H1 (cell line): ENCODE measurements around the gene ZNG1F. TPM values are rescaled to one million over a fixed set of nuclear protein-coding genes. Genes with fewer than 3 reads are reported as not detected.
"Not testable (repeated sequence)": the region's sequence is repeated elsewhere in the genome, so short reads cannot be mapped to it uniquely, and the experiment has no call there.

Experiments used
- CTCF ChIA-PET: fragments of 300-600 bp; sonication (Branson Sonifier 250); formaldehyde crosslinking; loops from one replicate; lab custom pipeline; 2021; ENCODE audit not compliant: partially characterized antibody; lab: Charles Lee
- POLR2A ChIA-PET: fragments of 300-600 bp; sonication (Branson Sonifier 250); formaldehyde crosslinking; loops from one replicate; lab custom pipeline; 2021; ENCODE audit warnings: inconsistent platforms; ENCODE audit not compliant: partially characterized antibody; lab: Charles Lee
- DNase-seq, 2 experiments: peaks; one replicate each; pipeline versions ENCODE4 v3.0.0 to v3.0.0-alpha.2; 2010 to 2022; ENCODE audit warnings: low spot score in 2 of 2, low read depth in 1 of 2, mixed read lengths in 1 of 2
- FAIRE-seq: peaks from 2 replicates; lab custom pipeline; 2011; peaks lifted over from hg19 to GRCh38; lab: Jason Lieb, UNC
- H2AFZ ChIP-seq: 2 replicates; pipeline ENCODE4 v1.8.1; 2012; ENCODE audit warnings: low read length, inconsistent platforms
- H2AK5ac ChIP-seq: 2 replicates; pipeline ENCODE4 v1.6.1; 2013; ENCODE audit warnings: low read depth, low read length
- H2BK120ac ChIP-seq: replicated peaks from 2 replicates; pipeline ENCODE3; 2013; ENCODE audit warnings: low read depth, low read length, inconsistent platforms
- H2BK12ac ChIP-seq: 2 replicates; pipeline ENCODE4 v1.6.1; 2013; ENCODE audit warnings: low read depth, low read length
- H2BK15ac ChIP-seq: 2 replicates; pipeline ENCODE4 v1.6.1; 2013; ENCODE audit warnings: low read length
- H2BK20ac ChIP-seq: 2 replicates; pipeline ENCODE4 v1.6.1; 2013; ENCODE audit warnings: low read length
- H2BK5ac ChIP-seq: 2 replicates; pipeline ENCODE4 v1.6.1; 2013; ENCODE audit warnings: low read depth, low read length
- H3K14ac ChIP-seq: 2 replicates; pipeline ENCODE4 v1.6.1; 2013; ENCODE audit warnings: inconsistent platforms; ENCODE audit not compliant: insufficient read length
- H3K18ac ChIP-seq: 2 replicates; pipeline ENCODE4 v1.6.1; 2013; ENCODE audit warnings: low read length; ENCODE audit errors: extremely low read depth
- H3K23ac ChIP-seq: 2 replicates; pipeline ENCODE4 v1.6.1; 2013; ENCODE audit warnings: inconsistent platforms; ENCODE audit not compliant: insufficient read length
- H3K23me2 ChIP-seq: 2 replicates; pipeline ENCODE4 v1.6.1; 2013; ENCODE audit warnings: low read depth, low read length
- H3K27ac ChIP-seq: 2 replicates; pipeline ENCODE4 v1.6.1; 2011; ENCODE audit warnings: low read depth, low read length, inconsistent platforms
- H3K27me3 ChIP-seq, 4 experiments: replicated peaks in 1 of 4; 1 replicate in 1 of 4; 2 replicates in 3 of 4; pipeline versions ENCODE4 v1.6.1 to v1.8.1; 2011 to 2013; ENCODE audit warnings: low read length in 3 of 4, mild to moderate bottlenecking in 3 of 4, inconsistent platforms in 2 of 4, mixed read lengths in 2 of 4, moderate library complexity in 1 of 4; ENCODE audit not compliant: control insufficient read depth in 3 of 4, insufficient read depth in 3 of 4; ENCODE audit errors: extremely low read depth in 1 of 4
- H3K36me3 ChIP-seq, 4 experiments: 2 replicates each; pipeline versions ENCODE4 v1.6.1 to v1.8.1; 2011 to 2013; ENCODE audit warnings: mild to moderate bottlenecking in 4 of 4, low read length in 3 of 4, moderate library complexity in 2 of 4, control low read depth in 1 of 4, inconsistent platforms in 1 of 4; ENCODE audit not compliant: insufficient read depth in 4 of 4, control insufficient read depth in 2 of 4
- H3K4ac ChIP-seq: replicated peaks from 2 replicates; pipeline ENCODE3; 2013; ENCODE audit warnings: low read length, low read depth, mixed read lengths, inconsistent platforms; ENCODE audit not compliant: insufficient read length
- H3K4me1 ChIP-seq, 4 experiments: replicated peaks in 1 of 4; 1 replicate in 1 of 4; 2 replicates in 3 of 4; pipeline versions ENCODE4 v1.6.1 to v1.8.1; 2011 to 2013; ENCODE audit warnings: low read length in 3 of 4, inconsistent platforms in 2 of 4, mixed read lengths in 1 of 4; ENCODE audit not compliant: insufficient read depth in 4 of 4, control insufficient read depth in 3 of 4
- H3K4me2 ChIP-seq, 2 experiments: 2 replicates each; pipeline versions ENCODE4 v1.6.1 to v1.8.1; 2011 to 2013; ENCODE audit warnings: low read depth in 2 of 2, low read length in 2 of 2, control low read depth in 1 of 2, inconsistent platforms in 1 of 2, mild to moderate bottlenecking in 1 of 2; ENCODE audit not compliant: insufficient read depth in 1 of 2
- H3K4me3 ChIP-seq, 4 experiments: fragments of 200-600, 300-600 bp in 1 of 4; sonication (generic), shearing (Covaris generic), sonication (Bioruptor Twin) in 1 of 4; 2 replicates each; pipeline versions ENCODE4 v1.5.1 to v1.8.1; 2011 to 2016; ENCODE audit warnings: low read length in 4 of 4, low read depth in 3 of 4, control low read depth in 2 of 4, inconsistent platforms in 2 of 4, mild to moderate bottlenecking in 2 of 4, mixed read lengths in 1 of 4, moderate library complexity in 1 of 4; ENCODE audit not compliant: insufficient read depth in 2 of 4; ENCODE audit errors: extremely low read depth in 1 of 4
- H3K56ac ChIP-seq: replicated peaks from 2 replicates; pipeline ENCODE3; 2013; ENCODE audit warnings: low read depth, mild to moderate bottlenecking, mixed read lengths, low read length, inconsistent platforms; ENCODE audit not compliant: insufficient read length
- H3K79me1 ChIP-seq: 2 replicates; pipeline ENCODE4 v1.6.1; 2013; ENCODE audit warnings: low read depth, low read length, control low read depth
- H3K79me2 ChIP-seq, 2 experiments: 2 replicates each; pipeline versions ENCODE4 v1.6.1 to v1.8.1; 2012 to 2013; ENCODE audit warnings: low read length in 2 of 2, mild to moderate bottlenecking in 2 of 2, inconsistent platforms in 1 of 2; ENCODE audit not compliant: insufficient read depth in 2 of 2, control insufficient read depth in 1 of 2
- H3K9ac ChIP-seq, 4 experiments: replicated peaks in 1 of 4; 1 replicate in 1 of 4; 2 replicates in 3 of 4; pipeline versions ENCODE4 v1.6.1 to v1.8.1; 2011 to 2013; ENCODE audit warnings: low read depth in 3 of 4, low read length in 3 of 4, control low read depth in 2 of 4, mild to moderate bottlenecking in 2 of 4, moderate library complexity in 2 of 4, inconsistent platforms in 1 of 4; ENCODE audit errors: extremely low read depth in 1 of 4
- H3K9me3 ChIP-seq, 2 experiments: 2 replicates each; pipeline versions ENCODE4 v1.6.1 to v1.8.1; 2012 to 2013; ENCODE audit warnings: mild to moderate bottlenecking in 2 of 2, moderate library complexity in 2 of 2, control low read depth in 1 of 2, inconsistent platforms in 1 of 2, low read depth in 1 of 2, low read length in 1 of 2, mixed read lengths in 1 of 2; ENCODE audit not compliant: insufficient read depth in 2 of 2
- H4K20me1 ChIP-seq, 2 experiments: replicated peaks in 1 of 2; 2 replicates each; pipeline versions ENCODE3 to v1.8.1; 2011 to 2013; ENCODE audit warnings: inconsistent platforms in 2 of 2, low read length in 2 of 2, mild to moderate bottlenecking in 1 of 2; ENCODE audit not compliant: insufficient read depth in 2 of 2, control insufficient read depth in 1 of 2
- H4K5ac ChIP-seq: 2 replicates; pipeline ENCODE4 v1.6.1; 2013; ENCODE audit warnings: low read length, low read depth, mixed read lengths, inconsistent platforms; ENCODE audit not compliant: insufficient read length
- H4K8ac ChIP-seq: 2 replicates; pipeline ENCODE4 v1.8.0; 2013; ENCODE audit warnings: mild to moderate bottlenecking, moderate library complexity, low read length, inconsistent platforms; ENCODE audit not compliant: insufficient read depth; ENCODE audit errors: extremely low read depth
- H4K91ac ChIP-seq: replicated peaks from 2 replicates; pipeline ENCODE3; 2013; ENCODE audit warnings: low read length, mixed read lengths, inconsistent platforms; ENCODE audit not compliant: insufficient read length
- WGBS, 2 experiments: shearing (Covaris generic) in 1 of 2; methylation state at CpG; one replicate each; pipeline versions ENCODE4 v1.1.6 to v1.1.7; 2013 to 2015; ENCODE audit warnings: low lambda C conversion rate in 2 of 2, mixed read lengths in 2 of 2, inconsistent platforms in 1 of 2, low coverage in 1 of 2, missing lambda C conversion rate in 1 of 2; ENCODE audit not compliant: insufficient replicate concordance in 2 of 2, insufficient coverage in 1 of 2, insufficient read length in 1 of 2; ENCODE audit errors: extremely low coverage in 1 of 2, missing lambda C conversion rate in 1 of 2; 5-methylcytosine and 5-hydroxymethylcytosine counted together
- polyA plus RNA-seq, 7 experiments: library from polyadenylated mRNA; depleted of rRNA in 3 of 7; stranded (reverse) in 5 of 7; unstranded in 2 of 7; fragments of >200 nt in 5 of 7; fragments of 200-250 nt in 2 of 7; gene quantifications; 1 replicate in 5 of 7; 2 replicates in 1 of 7; 4 replicates in 1 of 7; pipeline versions ENCODE4 v1.2.1 to v1.2.3, GENCODE V29; 2011 to 2013; ENCODE audit warnings: missing spikeins in 2 of 7, mixed read lengths in 2 of 7
- total RNA-seq: library from RNA; stranded (reverse); fragmentation: NEBNext Ultra II Directional; extraction: Animal tissue kit (Norgen Biotek cat#: 25700); gene quantifications from 2 replicates; pipeline ENCODE4 v1.2.1, GENCODE V29; 2021

ZNG1F gene
- total and polyA plus RNA-seq, 2 of the 8 experiments (the other 6 are each of a cell fraction or from before 2014, with no cell fraction given): 4.3 to 4.8 TPM

DNA sequence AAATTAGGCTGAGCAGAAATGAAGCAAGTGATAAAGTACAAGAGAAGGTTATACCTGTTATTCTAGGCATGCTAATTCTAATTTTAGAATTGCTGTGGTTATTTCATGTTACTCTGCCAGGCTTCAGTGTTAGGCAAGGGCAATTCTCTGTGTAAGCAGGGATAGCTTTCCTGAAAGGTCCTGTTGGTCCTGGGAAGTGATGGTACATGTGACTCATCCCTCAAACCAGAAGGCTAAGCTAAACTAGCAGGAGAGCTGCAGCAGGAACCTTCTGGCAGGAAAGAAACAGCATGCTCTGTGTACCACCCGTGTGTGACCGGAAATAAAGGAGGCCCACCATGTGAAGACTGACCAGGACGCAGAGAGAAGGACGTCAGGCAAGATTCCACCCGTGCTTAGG is 69.4 kb downstream of the ZNG1F start:
- H3K9me3 ChIP-seq, H3K56ac ChIP-seq, H3K4me2 ChIP-seq, CTCF ChIA-PET, H2BK20ac ChIP-seq, H2BK120ac ChIP-seq, H2AK5ac ChIP-seq, H3K18ac ChIP-seq, H3K36me3 ChIP-seq, H3K4me1 ChIP-seq, H3K23ac ChIP-seq, H2AFZ ChIP-seq, H3K79me1 ChIP-seq, H2BK12ac ChIP-seq, H3K14ac ChIP-seq, H4K5ac ChIP-seq, H4K20me1 ChIP-seq, H2BK5ac ChIP-seq, H3K4ac ChIP-seq, H4K8ac ChIP-seq, FAIRE-seq, H3K27me3 ChIP-seq, POLR2A ChIA-PET, H2BK15ac ChIP-seq, H3K79me2 ChIP-seq, H3K23me2 ChIP-seq, DNase-seq, H4K91ac ChIP-seq, H3K4me3 ChIP-seq, H3K27ac ChIP-seq, H3K9ac ChIP-seq: not testable (repeated sequence)
- WGBS, 2 experiments: no CpG with 5 or more reads among the region's 5 CpGs

DNA sequence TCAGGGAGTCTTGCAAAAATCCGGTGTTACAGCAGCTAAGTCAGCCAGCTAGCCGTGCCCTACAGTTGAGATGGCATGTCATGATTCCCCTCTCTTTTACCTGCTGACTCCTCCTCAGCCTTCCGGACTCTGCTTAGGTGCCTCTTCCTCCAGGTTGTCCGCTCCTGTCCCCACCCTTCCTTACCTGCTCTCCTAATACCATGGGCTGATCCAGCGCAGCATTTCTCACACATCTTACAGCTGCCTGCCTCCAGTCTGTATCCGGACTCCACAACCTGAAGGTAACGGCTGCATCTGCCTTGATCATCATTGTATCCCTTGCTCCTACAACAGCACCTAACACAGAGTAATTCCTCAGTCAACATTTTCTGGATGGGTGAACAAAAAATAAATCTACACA is 69.8 kb downstream of the ZNG1F start:
- CTCF ChIA-PET, H2BK20ac ChIP-seq, POLR2A ChIA-PET, H3K9me3 ChIP-seq, DNase-seq, H2BK15ac ChIP-seq, H2BK120ac ChIP-seq, H3K27me3 ChIP-seq, H3K79me2 ChIP-seq, H2AFZ ChIP-seq, H3K9ac ChIP-seq, H3K36me3 ChIP-seq, H4K91ac ChIP-seq, H4K8ac ChIP-seq, H3K4me3 ChIP-seq, FAIRE-seq, H3K18ac ChIP-seq, H4K20me1 ChIP-seq, H4K5ac ChIP-seq, H3K4me2 ChIP-seq, H3K27ac ChIP-seq, H3K56ac ChIP-seq, H2AK5ac ChIP-seq, H3K4me1 ChIP-seq, H3K14ac ChIP-seq, H3K23me2 ChIP-seq, H3K79me1 ChIP-seq, H2BK5ac ChIP-seq, H3K23ac ChIP-seq, H2BK12ac ChIP-seq, H3K4ac ChIP-seq: not testable (repeated sequence)
- 72% methylated on average over 7 of the region's 7 CpGs; no CpG with 5 or more reads in 1 of the 2 experiments for WGBS, 2 experiments
